ENCODE measurements around the gene BCS1L.

DNA sequence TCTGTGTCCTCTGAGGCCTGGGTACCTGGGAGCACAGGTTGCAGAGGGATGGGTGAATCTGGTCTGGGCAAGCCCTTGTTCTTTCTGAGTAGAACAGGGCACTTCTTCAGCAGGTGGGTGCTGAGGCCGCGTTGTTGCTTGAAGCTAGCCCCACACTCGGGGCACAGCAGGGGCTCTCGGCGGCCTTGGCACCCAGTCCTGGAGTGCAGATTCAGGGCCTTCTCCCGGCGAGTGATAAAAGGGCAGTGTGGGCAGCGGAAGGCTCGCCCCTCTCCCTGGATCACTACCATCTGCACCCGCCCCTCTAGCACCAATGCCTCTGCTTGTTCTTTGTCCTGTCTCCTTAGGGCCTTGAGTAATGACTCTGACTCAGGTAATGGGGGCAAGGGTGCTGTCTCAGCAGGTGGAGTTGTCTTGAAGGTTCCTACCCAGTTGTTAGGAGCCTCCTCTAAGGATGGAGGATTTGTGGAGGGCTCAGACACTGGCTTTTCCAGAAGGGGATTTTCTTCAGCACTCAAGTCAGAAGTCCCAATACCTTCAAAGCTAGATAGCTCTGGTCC lies 15.7 kb upstream of the BCS1L start:
- TF ChIP-seq FOSL2 (IDR thresholded peaks at IDR 0.05; ENCODE audit: borderline replicate concordance, low read depth) (no peak), EP300 (IDR thresholded peaks at IDR 0.05; ENCODE audit: borderline replicate concordance in 1 of 2, low read depth in 1 of 2, low read length in 1 of 2) (no peak), CHD2 (IDR thresholded peaks at IDR 0.05; ENCODE audit: low read length, partially characterized antibody) (no peak), SMC3 (IDR thresholded peaks at IDR 0.05; ENCODE audit: low read depth, low read length) (no peak), POLR2AphosphoS5 (IDR thresholded peaks at IDR 0.05; ENCODE audit: low read depth, low read length) (no peak), TCF12 (IDR thresholded peaks at IDR 0.05) (no peak), SIN3A (IDR thresholded peaks at IDR 0.05; ENCODE audit: borderline replicate concordance, low read depth, low read length) (no peak), FOXM1 (IDR thresholded peaks at IDR 0.05; ENCODE audit: low read depth) (no peak), RAD21 (IDR thresholded peaks at IDR 0.05; ENCODE audit: low read length) (no peak)
- TF ChIP-seq, protein P1, sequence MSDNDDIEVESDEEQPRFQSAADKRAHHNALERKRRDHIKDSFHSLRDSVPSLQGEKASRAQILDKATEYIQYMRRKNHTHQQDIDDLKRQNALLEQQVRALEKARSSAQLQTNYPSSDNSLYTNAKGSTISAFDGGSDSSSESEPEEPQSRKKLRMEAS (IDR thresholded peaks at IDR 0.05; ENCODE audit: low read depth) = no peak
- TF ChIP-seq, protein P2, sequence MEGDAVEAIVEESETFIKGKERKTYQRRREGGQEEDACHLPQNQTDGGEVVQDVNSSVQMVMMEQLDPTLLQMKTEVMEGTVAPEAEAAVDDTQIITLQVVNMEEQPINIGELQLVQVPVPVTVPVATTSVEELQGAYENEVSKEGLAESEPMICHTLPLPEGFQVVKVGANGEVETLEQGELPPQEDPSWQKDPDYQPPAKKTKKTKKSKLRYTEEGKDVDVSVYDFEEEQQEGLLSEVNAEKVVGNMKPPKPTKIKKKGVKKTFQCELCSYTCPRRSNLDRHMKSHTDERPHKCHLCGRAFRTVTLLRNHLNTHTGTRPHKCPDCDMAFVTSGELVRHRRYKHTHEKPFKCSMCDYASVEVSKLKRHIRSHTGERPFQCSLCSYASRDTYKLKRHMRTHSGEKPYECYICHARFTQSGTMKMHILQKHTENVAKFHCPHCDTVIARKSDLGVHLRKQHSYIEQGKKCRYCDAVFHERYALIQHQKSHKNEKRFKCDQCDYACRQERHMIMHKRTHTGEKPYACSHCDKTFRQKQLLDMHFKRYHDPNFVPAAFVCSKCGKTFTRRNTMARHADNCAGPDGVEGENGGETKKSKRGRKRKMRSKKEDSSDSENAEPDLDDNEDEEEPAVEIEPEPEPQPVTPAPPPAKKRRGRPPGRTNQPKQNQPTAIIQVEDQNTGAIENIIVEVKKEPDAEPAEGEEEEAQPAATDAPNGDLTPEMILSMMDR (IDR thresholded peaks at IDR 0.05) = no peak
- TF ChIP-seq, protein P3, sequence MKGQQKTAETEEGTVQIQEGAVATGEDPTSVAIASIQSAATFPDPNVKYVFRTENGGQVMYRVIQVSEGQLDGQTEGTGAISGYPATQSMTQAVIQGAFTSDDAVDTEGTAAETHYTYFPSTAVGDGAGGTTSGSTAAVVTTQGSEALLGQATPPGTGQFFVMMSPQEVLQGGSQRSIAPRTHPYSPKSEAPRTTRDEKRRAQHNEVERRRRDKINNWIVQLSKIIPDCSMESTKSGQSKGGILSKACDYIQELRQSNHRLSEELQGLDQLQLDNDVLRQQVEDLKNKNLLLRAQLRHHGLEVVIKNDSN (IDR thresholded peaks at IDR 0.05; ENCODE audit: borderline replicate concordance, low read depth) = no peak
- TF ChIP-seq, protein P4, sequence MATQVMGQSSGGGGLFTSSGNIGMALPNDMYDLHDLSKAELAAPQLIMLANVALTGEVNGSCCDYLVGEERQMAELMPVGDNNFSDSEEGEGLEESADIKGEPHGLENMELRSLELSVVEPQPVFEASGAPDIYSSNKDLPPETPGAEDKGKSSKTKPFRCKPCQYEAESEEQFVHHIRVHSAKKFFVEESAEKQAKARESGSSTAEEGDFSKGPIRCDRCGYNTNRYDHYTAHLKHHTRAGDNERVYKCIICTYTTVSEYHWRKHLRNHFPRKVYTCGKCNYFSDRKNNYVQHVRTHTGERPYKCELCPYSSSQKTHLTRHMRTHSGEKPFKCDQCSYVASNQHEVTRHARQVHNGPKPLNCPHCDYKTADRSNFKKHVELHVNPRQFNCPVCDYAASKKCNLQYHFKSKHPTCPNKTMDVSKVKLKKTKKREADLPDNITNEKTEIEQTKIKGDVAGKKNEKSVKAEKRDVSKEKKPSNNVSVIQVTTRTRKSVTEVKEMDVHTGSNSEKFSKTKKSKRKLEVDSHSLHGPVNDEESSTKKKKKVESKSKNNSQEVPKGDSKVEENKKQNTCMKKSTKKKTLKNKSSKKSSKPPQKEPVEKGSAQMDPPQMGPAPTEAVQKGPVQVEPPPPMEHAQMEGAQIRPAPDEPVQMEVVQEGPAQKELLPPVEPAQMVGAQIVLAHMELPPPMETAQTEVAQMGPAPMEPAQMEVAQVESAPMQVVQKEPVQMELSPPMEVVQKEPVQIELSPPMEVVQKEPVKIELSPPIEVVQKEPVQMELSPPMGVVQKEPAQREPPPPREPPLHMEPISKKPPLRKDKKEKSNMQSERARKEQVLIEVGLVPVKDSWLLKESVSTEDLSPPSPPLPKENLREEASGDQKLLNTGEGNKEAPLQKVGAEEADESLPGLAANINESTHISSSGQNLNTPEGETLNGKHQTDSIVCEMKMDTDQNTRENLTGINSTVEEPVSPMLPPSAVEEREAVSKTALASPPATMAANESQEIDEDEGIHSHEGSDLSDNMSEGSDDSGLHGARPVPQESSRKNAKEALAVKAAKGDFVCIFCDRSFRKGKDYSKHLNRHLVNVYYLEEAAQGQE (IDR thresholded peaks at IDR 0.05; ENCODE audit: low read depth, low read length) = no peak
